ENCODE data around the gene SCTR. TPM values are rescaled to one million over a fixed set of nuclear protein-coding genes. Genes with fewer than 3 reads are reported as not detected.

Gene SCTR
- total and polyA plus RNA-seq, 2 of the 13 experiments (the other 11 are each of a cell fraction or from before 2014, with no cell fraction given), result not detected

GRCh38 chr2:119522671-119523070 is 1.6 kb downstream of the SCTR start (continued):
- no peak for TF ChIP-seq IKZF4 (CRISPR knock-in tag; IDR thresholded peaks at IDR 0.05; ENCODE audit: borderline replicate concordance, low read depth, not compliant biosample characterization)
- TF ChIP-seq, protein P1, sequence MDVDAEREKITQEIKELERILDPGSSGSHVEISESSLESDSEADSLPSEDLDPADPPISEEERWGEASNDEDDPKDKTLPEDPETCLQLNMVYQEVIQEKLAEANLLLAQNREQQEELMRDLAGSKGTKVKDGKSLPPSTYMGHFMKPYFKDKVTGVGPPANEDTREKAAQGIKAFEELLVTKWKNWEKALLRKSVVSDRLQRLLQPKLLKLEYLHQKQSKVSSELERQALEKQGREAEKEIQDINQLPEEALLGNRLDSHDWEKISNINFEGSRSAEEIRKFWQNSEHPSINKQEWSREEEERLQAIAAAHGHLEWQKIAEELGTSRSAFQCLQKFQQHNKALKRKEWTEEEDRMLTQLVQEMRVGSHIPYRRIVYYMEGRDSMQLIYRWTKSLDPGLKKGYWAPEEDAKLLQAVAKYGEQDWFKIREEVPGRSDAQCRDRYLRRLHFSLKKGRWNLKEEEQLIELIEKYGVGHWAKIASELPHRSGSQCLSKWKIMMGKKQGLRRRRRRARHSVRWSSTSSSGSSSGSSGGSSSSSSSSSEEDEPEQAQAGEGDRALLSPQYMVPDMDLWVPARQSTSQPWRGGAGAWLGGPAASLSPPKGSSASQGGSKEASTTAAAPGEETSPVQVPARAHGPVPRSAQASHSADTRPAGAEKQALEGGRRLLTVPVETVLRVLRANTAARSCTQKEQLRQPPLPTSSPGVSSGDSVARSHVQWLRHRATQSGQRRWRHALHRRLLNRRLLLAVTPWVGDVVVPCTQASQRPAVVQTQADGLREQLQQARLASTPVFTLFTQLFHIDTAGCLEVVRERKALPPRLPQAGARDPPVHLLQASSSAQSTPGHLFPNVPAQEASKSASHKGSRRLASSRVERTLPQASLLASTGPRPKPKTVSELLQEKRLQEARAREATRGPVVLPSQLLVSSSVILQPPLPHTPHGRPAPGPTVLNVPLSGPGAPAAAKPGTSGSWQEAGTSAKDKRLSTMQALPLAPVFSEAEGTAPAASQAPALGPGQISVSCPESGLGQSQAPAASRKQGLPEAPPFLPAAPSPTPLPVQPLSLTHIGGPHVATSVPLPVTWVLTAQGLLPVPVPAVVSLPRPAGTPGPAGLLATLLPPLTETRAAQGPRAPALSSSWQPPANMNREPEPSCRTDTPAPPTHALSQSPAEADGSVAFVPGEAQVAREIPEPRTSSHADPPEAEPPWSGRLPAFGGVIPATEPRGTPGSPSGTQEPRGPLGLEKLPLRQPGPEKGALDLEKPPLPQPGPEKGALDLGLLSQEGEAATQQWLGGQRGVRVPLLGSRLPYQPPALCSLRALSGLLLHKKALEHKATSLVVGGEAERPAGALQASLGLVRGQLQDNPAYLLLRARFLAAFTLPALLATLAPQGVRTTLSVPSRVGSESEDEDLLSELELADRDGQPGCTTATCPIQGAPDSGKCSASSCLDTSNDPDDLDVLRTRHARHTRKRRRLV (CRISPR knock-in tag; IDR thresholded peaks at IDR 0.05), result no peak
- TF ChIP-seq DPF2 (CRISPR knock-in tag; IDR thresholded peaks at IDR 0.05; ENCODE audit: borderline replicate concordance, low read depth), result no peak
- TF ChIP-seq NFE2L2 (IDR thresholded peaks at IDR 0.05; ENCODE audit: low read length), result no peak
- TF ChIP-seq ZNF562 (CRISPR knock-in tag; IDR thresholded peaks at IDR 0.05; ENCODE audit: borderline replicate concordance), result no peak

- Histone ChIP-seq H3K4me2 (ENCODE audit: low read depth, low read length) (no peak overlapping the region), H3K27ac (ENCODE audit: extremely low read length, insufficient read depth, low read length) (no peak overlapping the region), H3K9me3 (ENCODE audit: low read length) (no peaks in the 10 kb centered on the region), H4K20me1 (ENCODE audit: insufficient read depth, low read length) (no peaks in the 10 kb centered on the region), H3K4me1 (ENCODE audit: insufficient read depth, low read length) (no peaks in the 10 kb centered on the region), H3K27me3 (ENCODE audit: control insufficient read depth in 1 of 2, insufficient read depth in 2 of 2, low read length in 2 of 2) (peaks cover 4 to 57% of the 10 kb centered on the region in 2 experiments; a peak in 4 of 5 replicates), H2AFZ (ENCODE audit: low read length) (no peak overlapping the region), H3K36me3 (replicated peaks in 1 of 2; ENCODE audit: control insufficient read depth in 1 of 2, insufficient read depth in 2 of 2, low read length in 2 of 2) (no peaks in the 10 kb centered on the region), H3K9ac (ENCODE audit: insufficient read depth, low read depth, low read length) (no peak overlapping the region), H3K79me2 (ENCODE audit: insufficient read depth, low read length) (no peaks in the 10 kb centered on the region), H3K4me3 (replicated peaks in 1 of 3; ENCODE audit: insufficient read depth in 1 of 3, low read depth in 2 of 3, low read length in 3 of 3) (no peak overlapping the region)
- in situ Hi-C loops (cut with HindIII; ENCODE audit: extremely low pct_ligation_motif_present, low pct_unique_long_range_greater_than_20kb) (no loop called here), intact Hi-C loops (cut with micrococcal nuclease; ENCODE audit: unreplicated experiment) (no loop called here)
- no peak for FAIRE-seq
- 62% methylated on average over 11 of the region's 11 CpGs for WGBS (ENCODE audit: low lambda C conversion rate)
- CTCF ChIA-PET (ENCODE audit: low intra/inter-chr PET ratio, low total read pairs), result no interaction called here
- BruUV-seq (replicated peaks), result no TSS peak
- no peak for ATAC-seq
- POLR2A ChIA-PET, result no interaction called here
- no peak for DNase-seq (ENCODE audit: low spot score)
- TF ChIP-seq ISL2 (CRISPR knock-in tag; IDR thresholded peaks at IDR 0.05), result no peak
- TF ChIP-seq MTA3 (CRISPR knock-in tag; IDR thresholded peaks at IDR 0.05), result no peak
- no peak for TF ChIP-seq SALL2 (CRISPR knock-in tag; IDR thresholded peaks at IDR 0.05)
- no peak for TF ChIP-seq ZNF788 (CRISPR knock-in tag; IDR thresholded peaks at IDR 0.05; ENCODE audit: borderline replicate concordance)
- TF ChIP-seq KLF15 (CRISPR knock-in tag; IDR thresholded peaks at IDR 0.05; ENCODE audit: borderline replicate concordance), result no peak
- no peak for TF ChIP-seq HMG20A (CRISPR knock-in tag; IDR thresholded peaks at IDR 0.05; ENCODE audit: borderline replicate concordance)
- TF ChIP-seq ZFP37 (CRISPR knock-in tag; IDR thresholded peaks at IDR 0.05; ENCODE audit: borderline replicate concordance), result no peak
- TF ChIP-seq POLR2AphosphoS5 (IDR thresholded peaks at IDR 0.05; ENCODE audit: low read depth, low read length), result no peak
- no peak for TF ChIP-seq ZNF83 (CRISPR knock-in tag; IDR thresholded peaks at IDR 0.05; ENCODE audit: borderline replicate concordance)
- TF ChIP-seq, protein P2, sequence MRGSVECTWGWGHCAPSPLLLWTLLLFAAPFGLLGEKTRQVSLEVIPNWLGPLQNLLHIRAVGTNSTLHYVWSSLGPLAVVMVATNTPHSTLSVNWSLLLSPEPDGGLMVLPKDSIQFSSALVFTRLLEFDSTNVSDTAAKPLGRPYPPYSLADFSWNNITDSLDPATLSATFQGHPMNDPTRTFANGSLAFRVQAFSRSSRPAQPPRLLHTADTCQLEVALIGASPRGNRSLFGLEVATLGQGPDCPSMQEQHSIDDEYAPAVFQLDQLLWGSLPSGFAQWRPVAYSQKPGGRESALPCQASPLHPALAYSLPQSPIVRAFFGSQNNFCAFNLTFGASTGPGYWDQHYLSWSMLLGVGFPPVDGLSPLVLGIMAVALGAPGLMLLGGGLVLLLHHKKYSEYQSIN (CRISPR knock-in tag; IDR thresholded peaks at IDR 0.05; ENCODE audit: borderline replicate concordance), result no peak
These were observed 2.7 kb downstream of the SCTR start for GRCh38 chr2:119521433-119522050.
